Activated CD4-positive, alpha-beta T cell treated with anti-CD3 and anti-CD28 coated beads, Interleukin-2, Interleukin-4, amounts not matched to agents 100 ng/mL and 50 ng/mL, durations not matched to agents 16 hours and 8 hours (primary cell): ENCODE results near the gene TUFT1.
"Not testable (repeated sequence)": the region's sequence is repeated elsewhere in the genome, so short reads cannot be mapped to it uniquely, and the experiment has no call there.

Source experiments
- DNase-seq: peaks from one replicate; pipeline ENCODE4 v3.0.0-alpha.2; 2020; ENCODE audit warnings: low spot score

Gene TUFT1

DNA sequence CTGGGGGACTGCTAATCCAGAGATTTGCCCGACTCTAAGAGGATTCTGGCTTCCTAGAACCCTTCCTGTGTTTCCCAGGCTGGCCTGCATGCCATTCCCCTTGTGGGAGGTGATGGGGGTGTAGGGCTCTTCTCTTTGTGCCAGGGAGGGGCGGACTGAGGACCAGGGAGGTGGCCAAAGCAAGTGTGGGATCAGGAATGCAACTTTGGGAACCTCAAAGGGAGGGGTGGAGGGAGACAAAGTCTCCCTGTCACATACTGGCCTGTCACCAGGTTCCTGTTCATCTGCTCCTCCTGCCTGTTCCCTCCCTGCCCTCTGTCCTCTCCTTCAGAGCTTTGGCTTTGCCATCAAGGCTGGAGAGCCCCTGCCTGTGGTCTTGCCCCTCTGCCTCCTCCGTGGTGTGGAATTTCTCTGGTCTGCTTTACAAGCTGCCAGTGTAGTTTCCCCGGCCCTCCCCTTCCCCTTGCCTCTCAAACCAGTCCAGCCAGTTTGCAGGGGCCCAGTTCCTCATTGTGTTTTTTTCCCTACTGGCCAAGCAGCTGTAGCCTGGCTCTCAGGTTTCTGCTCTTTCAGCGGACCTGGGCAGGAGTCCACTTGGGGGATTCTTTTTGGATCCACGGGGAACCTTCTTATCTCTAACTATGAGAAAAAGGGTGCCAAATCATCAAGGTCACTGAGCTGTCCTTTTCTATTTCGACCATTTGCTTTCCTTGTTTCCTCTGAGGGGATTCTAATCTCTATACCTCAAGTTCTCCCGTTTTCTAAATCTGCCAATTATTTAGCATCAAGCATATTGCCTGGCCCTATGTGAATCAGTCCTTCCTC is 27.1 kb upstream of the TUFT1 start:
- no peak for DNase-seq

DNA sequence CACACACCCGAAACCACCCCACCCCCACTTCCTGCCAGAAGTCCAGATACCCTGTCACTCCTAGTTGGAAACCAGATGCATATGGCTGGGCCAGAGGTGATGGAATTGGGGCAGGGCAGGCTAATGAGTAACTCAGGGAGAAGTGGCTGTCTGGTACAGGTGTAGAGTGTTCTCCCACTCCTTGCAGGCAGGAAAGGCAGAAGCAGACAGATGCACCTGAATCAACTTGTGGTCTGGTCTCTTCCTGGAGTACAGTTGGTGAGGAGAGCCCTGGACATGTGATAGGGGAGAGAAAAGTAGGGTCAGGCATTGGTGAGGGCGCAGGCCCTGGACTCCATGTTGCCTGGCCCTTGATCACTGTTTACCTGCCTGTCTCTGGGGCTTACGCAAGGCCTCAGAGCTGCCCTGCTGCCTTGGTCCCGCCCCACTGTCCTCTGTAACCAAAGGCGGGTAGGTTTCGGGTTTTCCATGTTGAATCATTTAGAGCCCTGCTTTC is 26.4 kb upstream of the TUFT1 start:
- no peak for DNase-seq

DNA sequence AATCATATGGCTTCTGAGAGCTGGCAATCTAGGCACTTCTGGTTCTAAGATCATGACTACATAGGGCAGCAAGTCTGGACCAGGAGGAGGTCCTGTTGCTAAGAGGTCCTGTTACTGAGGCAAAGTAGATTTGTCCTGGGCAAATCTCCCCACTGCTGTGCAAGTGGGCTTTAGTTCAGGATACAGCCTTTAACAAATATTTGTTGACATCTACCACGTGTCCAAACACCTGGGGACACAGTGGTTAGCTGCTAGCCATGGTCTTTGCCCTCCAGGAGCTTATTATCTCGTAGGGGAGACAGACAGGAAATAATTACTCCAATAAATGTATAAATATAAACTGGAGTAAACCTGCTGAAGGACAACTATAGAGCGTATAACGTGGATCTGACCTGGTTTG is 25.7 kb upstream of the TUFT1 start:
- no peak for DNase-seq

DNA sequence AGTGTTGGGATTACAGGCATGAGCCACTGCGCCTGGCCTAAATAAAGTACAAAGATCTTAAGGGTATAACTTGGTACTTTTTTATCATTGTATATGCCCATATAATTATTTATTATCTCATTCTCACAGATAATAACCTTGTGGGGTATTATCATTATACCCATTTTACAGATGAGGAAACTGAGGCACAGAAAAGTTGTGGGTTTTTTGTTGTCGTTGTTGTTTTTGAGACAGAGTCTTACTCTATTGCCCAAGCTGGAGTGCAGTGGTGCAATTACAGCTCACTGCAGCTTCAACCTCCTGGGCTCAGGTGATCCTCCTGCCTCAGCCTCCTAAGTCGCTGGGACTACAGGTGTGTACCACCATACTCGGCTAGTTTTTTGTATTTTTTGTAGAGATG is 24.8 kb upstream of the TUFT1 start:
- no peak for DNase-seq

DNA sequence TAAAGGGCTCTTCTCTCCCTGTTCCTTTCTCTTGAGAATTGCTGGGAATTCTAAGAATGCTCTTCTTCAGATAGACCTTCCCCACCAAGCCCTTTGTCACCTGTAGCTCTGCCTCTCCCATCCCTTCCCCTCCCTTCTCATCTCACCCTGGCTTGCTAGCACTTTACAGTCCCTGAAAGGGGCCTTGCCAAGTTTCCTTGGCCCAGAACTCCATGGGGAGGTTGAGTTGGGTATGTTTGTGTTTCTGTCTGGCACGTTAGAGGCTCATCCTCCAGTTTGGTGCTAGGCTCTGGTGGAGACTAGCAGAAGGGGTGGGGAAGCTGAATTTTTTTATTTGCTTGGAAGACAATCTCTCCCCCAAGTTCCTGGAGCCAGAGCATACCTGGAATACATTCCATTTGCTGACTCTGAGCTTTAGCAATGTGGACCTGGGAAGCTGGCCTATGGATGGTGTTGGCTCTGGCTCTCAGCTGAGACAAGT is 24.0 kb upstream of the TUFT1 start:
- DNase-seq, result no peak

DNA sequence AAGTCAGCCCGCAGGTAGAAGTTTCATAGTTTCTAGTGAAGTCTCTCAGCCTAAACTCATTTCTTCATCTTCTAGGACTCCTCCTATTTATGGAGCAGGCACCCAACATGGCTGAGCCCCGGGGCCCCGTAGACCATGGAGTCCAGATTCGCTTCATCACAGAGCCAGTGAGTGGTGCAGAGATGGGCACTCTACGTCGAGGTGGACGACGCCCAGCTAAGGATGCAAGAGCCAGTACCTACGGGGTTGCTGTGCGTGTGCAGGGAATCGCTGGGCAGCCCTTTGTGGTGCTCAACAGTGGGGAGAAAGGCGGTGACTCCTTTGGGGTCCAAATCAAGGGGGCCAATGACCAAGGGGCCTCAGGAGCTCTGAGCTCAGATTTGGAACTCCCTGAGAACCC is 21.7 kb upstream of the TUFT1 start:
- DNase-seq, result no peak

DNA sequence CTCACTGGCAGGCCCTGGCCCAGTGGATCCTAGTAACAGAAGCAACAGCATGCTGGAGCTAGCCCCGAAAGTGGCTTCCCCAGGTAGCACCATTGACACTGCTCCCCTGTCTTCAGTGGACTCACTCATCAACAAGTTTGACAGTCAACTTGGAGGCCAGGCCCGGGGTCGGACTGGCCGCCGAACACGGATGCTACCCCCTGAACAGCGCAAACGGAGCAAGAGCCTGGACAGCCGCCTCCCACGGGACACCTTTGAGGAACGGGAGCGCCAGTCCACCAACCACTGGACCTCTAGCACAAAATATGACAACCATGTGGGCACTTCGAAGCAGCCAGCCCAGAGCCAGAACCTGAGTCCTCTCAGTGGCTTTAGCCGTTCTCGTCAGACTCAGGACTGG is 21.2 kb upstream of the TUFT1 start:
- no peak for DNase-seq

DNA sequence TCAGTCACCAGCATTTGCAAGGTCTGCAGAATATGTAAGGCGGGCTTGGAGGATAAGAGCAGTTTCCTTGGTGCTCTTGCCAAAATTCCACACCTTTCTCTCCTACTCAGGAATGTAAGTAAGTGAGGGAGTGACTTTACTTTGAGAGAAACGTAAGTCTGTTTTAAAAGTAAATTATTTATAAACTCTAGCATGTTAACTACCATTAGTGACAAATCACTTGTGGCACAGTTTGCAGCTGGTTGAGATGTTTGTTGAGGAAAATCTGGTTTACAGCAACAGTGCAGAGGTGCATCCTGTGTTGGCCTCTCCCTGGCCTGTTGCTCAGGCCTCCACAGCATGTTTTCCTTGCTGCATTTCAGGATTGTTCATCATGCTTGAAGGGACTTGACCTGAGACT is 20.4 kb upstream of the TUFT1 start:
- DNase-seq, result no peak

DNA sequence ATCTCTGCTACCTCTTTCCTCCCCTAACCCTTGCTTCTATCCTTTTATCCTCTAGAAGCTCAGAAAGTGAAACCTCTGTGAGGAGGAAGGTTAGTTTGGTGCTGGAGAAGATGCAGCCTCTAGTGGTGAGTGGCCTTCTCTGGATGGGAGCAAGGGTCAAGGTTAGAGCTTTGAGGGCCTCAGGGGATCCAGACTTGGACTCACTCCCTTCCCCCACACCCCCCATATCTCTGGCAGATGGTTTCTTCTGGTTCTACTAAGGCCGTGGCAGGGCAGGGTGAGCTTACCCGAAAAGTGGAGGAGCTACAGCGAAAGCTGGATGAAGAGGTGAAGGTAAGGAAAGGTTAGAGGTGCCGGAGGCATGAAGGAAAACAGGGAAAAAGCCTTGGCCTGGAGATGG is 19.8 kb upstream of the TUFT1 start:
- no peak for DNase-seq

DNA sequence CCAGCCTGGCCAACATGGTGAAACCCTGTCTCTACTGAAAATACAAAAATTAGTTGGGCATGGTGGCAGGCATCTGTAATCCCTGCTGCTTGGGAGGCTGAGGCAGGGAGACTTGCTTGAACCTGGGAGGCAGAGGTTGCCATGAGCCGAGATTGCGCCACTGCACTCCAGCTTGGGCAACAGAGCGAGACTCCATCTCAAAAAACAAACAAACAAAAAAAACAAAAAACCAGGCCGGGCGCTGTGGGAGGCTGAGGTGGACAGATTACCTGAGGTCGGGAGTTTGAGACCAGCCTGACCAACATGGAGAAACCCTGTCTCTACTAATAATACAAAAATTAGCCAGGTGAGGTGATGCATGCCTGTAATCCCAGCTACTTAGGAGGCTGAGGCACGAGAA is 17.7 kb upstream of the TUFT1 start:
- DNase-seq, result not testable (repeated sequence)

DNA sequence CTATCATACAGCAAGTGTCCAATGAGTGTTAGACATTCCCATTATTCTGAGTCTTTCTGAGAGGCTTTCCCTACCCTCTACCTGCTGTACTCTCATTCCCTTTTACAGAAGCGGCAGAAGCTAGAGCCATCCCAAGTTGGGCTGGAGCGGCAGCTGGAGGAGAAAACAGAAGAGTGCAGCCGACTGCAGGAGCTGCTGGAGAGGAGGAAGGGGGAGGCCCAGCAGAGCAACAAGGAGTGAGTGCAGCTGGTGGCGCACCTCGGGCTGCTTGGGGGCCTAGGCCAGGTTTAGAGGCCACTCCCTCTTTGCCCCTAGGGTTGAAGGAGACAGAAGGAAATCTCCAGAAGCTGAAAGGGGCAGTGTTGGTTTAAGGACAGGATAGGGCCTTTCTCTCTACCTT is 16.8 kb upstream of the TUFT1 start:
- DNase-seq, result no peak

DNA sequence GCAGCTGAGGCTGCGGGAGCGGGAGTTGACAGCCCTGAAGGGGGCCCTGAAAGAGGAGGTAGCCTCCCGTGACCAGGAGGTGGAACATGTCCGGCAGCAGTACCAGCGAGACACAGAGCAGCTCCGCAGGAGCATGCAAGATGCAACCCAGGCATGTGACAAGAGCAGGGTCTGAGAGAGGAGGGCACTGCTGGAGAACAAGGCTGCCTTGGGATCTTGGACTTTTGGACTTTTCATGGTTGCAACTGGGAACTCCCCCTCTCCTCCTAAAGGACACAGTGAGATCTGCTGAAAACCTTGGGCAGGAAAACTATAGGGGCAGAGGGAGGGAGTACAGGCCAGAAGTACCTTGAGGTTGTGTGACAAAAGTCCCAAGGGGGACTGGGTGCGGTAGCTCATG is 15.4 kb upstream of the TUFT1 start:
- no peak for DNase-seq

DNA sequence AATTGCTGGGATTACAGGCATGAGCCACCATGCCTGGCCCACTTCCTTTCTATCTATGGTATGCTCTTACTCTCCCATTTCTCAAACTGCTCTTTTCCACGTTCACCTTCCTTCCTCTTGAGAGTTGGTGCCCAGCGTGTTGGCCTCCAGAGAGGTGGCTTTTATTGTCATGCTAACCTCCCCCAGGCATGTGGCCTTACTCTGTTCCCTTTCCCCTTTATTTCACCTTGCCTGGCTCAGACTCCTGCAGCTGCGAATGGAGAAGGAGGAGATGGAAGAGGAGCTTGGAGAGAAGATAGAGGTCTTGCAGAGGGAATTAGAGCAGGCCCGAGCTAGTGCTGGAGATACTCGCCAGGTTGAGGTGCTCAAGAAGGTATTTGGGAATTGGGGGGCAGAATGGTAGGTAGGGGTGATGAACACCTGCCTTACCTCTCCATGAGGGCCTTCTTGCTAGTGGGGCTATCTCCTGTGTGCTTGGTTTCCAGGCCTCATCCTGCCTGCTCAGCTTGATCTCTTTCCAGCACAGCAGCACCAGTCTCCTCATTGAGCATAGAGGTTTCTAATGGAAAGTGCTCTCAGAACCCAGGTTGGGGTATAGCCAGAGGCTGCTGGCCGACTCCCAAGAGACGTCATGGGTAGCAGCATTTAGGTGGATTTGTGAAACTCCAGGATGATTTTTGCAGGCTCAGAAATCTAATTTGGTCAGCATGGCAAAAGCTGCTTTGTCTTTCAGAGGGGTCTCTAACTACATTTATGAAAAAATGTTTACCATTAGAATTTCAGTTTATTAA is 13.2 kb upstream of the TUFT1 start:
- DNase-seq, result no peak

DNA sequence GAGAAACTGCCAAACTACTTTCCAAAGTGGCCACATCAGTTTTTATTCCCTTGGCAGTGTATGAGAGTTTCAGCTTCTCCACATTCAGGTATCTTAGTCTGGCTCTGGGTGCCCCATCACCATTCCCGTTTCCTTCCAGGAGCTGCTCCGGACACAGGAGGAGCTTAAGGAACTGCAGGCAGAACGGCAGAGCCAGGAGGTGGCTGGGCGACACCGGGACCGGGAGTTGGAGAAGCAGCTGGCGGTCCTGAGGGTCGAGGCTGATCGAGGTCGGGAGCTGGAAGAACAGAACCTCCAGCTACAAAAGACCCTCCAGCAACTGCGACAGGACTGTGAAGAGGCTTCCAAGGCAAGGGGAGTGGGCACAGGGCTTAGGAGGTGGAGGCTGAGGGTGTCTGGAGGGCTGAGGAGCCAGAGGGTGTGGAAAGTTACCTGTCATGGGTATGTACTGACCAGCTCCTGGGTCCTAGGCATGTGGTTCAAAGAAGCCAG is 10.9 kb upstream of the TUFT1 start:
- DNase-seq, result no peak

DNA sequence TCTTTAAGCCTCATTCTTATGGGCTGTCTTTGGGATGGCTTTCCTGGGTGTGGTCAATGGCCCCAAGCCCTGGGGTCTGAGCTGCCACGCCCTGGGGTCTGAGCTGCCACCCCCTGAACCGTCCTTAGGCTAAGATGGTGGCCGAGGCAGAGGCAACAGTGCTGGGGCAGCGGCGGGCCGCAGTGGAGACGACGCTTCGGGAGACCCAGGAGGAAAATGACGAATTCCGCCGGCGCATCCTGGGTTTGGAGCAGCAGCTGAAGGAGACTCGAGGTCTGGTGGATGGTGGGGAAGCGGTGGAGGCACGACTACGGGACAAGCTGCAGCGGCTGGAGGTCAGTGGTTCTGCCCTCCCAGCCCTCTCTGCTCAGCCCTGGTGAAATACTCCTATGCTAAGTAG is 10.3 kb upstream of the TUFT1 start:
- no peak for DNase-seq

DNA sequence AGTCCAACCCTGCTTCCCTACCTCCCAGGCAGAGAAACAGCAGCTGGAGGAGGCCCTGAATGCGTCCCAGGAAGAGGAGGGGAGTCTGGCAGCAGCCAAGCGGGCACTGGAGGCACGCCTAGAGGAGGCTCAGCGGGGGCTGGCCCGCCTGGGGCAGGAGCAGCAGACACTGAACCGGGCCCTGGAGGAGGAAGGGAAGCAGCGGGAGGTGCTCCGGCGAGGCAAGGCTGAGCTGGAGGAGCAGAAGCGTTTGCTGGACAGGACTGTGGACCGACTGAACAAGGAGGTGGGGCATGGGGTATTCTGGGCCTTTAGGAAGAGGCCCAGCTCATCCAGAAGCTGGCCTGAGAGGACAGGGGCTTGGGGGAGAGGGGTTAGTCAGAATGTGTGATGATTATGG is 9.6 kb upstream of the TUFT1 start:
- no peak for DNase-seq

DNA sequence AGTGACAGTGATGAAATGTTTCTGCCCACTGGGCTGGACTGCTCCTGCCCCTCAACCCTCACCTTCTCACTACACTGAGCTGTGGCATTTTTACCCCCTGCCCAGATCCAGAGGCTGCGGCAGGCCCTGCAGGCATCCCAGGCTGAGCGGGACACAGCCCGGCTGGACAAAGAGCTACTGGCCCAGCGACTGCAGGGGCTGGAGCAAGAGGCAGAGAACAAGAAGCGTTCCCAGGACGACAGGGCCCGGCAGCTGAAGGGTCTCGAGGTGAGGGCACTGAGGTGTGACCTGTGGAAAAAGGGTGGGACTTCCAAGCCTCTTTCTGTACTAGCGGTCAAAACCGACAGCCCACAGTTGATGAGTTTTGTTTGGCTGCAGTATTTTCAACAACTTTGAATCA is 6.2 kb upstream of the TUFT1 start:
- DNase-seq, result no peak

DNA sequence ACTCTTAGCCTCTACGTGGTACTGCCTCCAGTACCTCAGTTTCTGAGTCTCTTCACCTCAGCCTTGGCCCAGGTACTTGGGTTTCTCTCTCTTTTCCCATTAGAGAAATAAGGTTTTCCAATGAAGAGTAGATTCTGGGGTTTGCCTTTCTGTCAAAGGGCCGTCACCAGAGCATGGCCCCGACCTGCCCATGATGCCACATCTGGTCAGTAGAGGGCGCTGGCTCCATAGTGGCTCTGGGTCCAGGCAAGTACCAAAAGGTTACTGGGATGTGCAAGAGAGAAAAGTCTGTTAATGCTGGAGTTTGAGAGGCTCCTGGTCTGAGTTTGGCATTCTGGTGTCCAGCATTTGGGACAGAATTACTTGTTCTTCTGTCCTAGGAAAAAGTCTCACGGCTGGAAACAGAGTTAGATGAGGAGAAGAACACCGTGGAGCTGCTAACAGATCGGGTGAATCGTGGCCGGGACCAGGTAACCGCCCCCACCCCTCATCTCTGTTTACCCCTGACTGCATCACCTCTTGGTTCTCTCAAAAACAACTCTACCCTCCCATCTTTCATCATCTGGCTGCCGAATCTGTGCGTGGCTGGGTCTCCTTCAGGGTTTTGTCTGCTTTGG is 5.3 kb upstream of the TUFT1 start:
- DNase-seq, result peak; percentile 79

DNA sequence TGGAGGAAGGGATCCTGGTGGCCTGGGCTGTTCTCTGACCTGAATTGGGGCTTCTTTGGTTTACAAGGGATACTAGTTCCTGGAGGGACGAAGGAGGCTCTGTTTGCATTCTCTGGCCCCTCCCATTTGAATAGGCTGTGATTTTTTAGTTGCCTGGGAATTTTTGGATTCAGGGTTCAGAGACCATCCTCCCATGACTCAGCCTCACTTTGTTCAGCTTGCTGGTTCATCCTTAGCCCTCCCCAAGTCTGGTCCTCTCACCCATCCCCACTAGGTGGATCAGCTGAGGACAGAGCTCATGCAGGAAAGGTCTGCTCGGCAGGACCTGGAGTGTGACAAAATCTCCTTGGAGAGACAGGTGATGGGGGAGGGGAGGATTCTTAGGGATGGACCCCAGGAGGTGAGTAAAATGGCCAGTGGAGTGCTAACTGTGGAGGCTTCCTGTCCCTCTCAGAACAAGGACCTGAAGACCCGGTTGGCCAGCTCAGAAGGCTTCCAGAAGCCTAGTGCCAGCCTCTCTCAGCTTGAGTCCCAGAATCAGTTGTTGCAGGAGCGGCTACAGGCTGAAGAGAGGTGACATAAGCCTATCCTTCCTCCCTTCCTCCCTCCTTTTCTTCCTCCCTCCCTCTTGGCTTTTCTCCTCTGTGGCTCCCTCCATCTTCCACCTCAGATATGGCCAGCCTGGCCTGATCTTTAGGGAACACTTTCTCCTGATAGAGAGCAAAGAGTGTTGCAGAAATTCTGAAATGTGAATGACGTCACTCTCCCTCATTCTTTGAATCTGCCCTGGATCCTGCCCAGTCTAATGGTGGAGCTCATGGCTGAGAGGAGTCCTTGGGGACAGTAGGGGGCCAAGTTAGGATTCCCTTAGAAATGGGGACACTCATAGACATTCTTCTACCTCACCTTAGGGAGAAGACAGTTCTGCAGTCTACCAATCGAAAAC is 4.5 kb upstream of the TUFT1 start:
- DNase-seq, result no peak

DNA sequence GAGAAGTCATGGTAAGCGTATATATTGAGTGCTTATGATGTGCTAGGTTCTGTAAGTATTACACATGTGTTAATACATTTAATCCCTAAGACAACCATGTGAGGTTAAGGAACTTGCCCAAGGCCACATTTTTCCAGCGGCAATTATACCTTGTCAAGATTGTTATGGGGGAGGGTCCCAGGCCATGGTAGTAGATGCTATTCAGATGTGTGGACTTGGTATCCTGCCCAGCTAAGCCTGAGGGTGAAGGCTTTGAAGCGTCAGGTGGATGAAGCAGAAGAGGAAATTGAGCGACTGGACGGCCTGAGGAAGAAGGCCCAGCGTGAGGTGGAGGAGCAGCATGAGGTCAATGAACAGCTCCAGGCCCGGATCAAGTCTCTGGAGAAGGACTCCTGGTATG is 3.6 kb upstream of the TUFT1 start:
- no peak for DNase-seq

DNA sequence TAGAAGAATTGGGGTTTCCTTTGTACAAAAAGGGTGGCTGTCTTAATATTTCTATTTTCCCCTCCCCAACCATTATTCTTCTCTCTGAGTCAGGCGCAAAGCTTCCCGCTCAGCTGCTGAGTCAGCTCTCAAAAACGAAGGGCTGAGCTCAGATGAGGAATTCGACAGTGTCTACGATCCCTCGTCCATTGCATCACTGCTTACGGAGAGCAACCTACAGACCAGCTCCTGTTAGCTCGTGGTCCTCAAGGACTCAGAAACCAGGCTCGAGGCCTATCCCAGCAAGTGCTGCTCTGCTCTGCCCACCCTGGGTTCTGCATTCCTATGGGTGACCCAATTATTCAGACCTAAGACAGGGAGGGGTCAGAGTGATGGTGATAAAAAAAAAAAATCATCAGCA is 3.0 kb upstream of the TUFT1 start:
- no peak for DNase-seq
